KMS-11 (cell line): Measurements from ENCODE around the gene NRDC.
"Not testable (repeated sequence)": the region's sequence is repeated elsewhere in the genome, so short reads cannot be mapped to it uniquely, and the experiment has no call there.

ENCODE experiments used
- H2AFZ ChIP-seq: fragments of 200-600 bp; sonication (generic); 2 replicates; pipeline ENCODE4 v1.6.1; 2016; ENCODE audit warnings: antibody characterized with exemption, mixed run types, low read depth
- H3K27ac ChIP-seq: fragments of 200-600 bp; sonication (generic); 2 replicates; pipeline ENCODE4 v1.6.1; 2016; ENCODE audit warnings: mild to moderate bottlenecking, mixed run types
- H3K27me3 ChIP-seq: fragments of 200-600 bp; sonication (generic); 2 replicates; pipeline ENCODE4 v1.6.1; 2017; ENCODE audit warnings: mild to moderate bottlenecking, low read depth, mixed run types, moderate library complexity; ENCODE audit not compliant: insufficient read depth
- H3K36me3 ChIP-seq: fragments of 200-600 bp; sonication (generic); 2 replicates; pipeline ENCODE4 v1.6.1; 2017; ENCODE audit warnings: mild to moderate bottlenecking, mixed run types; ENCODE audit not compliant: insufficient read depth
- H3K4me1 ChIP-seq: fragments of 200-600 bp; sonication (generic); 2 replicates; pipeline ENCODE4 v1.6.1; 2016; ENCODE audit warnings: mild to moderate bottlenecking, low read depth, mixed run types; ENCODE audit not compliant: poor library complexity, severe bottlenecking
- H3K4me2 ChIP-seq: fragments of 200-600 bp; sonication (generic); 2 replicates; pipeline ENCODE4 v1.7.0; 2016; ENCODE audit warnings: mild to moderate bottlenecking, mixed run types
- H3K4me3 ChIP-seq: fragments of 200-600 bp; sonication (generic); IDR thresholded peaks from 2 replicates; pipeline ENCODE4 v1.6.1; 2017; ENCODE audit warnings: low read depth, low read length, mixed read lengths; ENCODE audit not compliant: insufficient read depth
- H3K79me2 ChIP-seq: fragments of 200-600 bp; sonication (generic); 2 replicates; pipeline ENCODE4 v1.6.1; 2016; ENCODE audit warnings: low read depth, mixed run types; ENCODE audit not compliant: insufficient read depth
- H3K9ac ChIP-seq: fragments of 200-600 bp; sonication (generic); 2 replicates; pipeline ENCODE4 v1.6.1; 2016; ENCODE audit warnings: mild to moderate bottlenecking, mixed run types
- H4K20me1 ChIP-seq: fragments of 200-600 bp; sonication (generic); 2 replicates; pipeline ENCODE4 v1.6.1; 2016; ENCODE audit warnings: mild to moderate bottlenecking, mixed run types; ENCODE audit not compliant: insufficient read depth
- TF ChIP-seq, protein P1 (sequence below): fragments of 200-600 bp; sonication (generic); conservative IDR thresholded peaks from 2 replicates; pipeline ENCODE4 v1.6.1; 2017; ENCODE audit warnings: low read depth, mild to moderate bottlenecking, antibody characterized with exemption, low read length, moderate library complexity, mixed read lengths

The NRDC gene

DNA sequence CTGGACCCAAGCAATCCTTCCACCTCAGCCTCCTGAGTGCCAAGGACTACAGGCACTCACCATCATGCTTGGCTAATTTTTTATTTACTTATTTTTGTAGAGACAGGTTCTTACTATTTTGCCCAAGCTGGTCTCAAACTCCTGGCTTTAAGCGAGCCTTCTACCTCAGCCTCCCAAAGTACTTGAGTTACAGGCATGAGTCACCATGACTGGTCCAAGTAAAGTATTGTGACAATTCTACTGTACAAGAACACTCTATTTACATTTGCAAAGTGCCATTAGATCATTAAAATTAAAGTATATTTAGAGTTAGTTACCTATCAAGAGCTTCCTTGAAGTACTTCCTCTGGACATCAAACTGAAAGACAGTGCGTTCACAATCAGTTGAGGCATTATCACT is 44.8 kb downstream of the NRDC start:
- no peak overlapping the region for H3K27ac ChIP-seq
- H3K4me3 ChIP-seq: no peak overlapping the region
- no peaks in the 10 kb centered on the region for H3K27me3 ChIP-seq
- H4K20me1 ChIP-seq: no peaks in the 10 kb centered on the region
- no peak overlapping the region for H2AFZ ChIP-seq
- H3K4me1 ChIP-seq: peaks cover 5% of the 10 kb centered on the region
- TF ChIP-seq, protein P1, sequence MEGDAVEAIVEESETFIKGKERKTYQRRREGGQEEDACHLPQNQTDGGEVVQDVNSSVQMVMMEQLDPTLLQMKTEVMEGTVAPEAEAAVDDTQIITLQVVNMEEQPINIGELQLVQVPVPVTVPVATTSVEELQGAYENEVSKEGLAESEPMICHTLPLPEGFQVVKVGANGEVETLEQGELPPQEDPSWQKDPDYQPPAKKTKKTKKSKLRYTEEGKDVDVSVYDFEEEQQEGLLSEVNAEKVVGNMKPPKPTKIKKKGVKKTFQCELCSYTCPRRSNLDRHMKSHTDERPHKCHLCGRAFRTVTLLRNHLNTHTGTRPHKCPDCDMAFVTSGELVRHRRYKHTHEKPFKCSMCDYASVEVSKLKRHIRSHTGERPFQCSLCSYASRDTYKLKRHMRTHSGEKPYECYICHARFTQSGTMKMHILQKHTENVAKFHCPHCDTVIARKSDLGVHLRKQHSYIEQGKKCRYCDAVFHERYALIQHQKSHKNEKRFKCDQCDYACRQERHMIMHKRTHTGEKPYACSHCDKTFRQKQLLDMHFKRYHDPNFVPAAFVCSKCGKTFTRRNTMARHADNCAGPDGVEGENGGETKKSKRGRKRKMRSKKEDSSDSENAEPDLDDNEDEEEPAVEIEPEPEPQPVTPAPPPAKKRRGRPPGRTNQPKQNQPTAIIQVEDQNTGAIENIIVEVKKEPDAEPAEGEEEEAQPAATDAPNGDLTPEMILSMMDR: no peak
- H3K9ac ChIP-seq: no peak overlapping the region
- H3K79me2 ChIP-seq: no peaks in the 10 kb centered on the region
- H3K36me3 ChIP-seq: 0 out of 2 replicates have a peak, but pooled peaks cover 3% of the 10 kb centered on the region
- no peak overlapping the region for H3K4me2 ChIP-seq

DNA sequence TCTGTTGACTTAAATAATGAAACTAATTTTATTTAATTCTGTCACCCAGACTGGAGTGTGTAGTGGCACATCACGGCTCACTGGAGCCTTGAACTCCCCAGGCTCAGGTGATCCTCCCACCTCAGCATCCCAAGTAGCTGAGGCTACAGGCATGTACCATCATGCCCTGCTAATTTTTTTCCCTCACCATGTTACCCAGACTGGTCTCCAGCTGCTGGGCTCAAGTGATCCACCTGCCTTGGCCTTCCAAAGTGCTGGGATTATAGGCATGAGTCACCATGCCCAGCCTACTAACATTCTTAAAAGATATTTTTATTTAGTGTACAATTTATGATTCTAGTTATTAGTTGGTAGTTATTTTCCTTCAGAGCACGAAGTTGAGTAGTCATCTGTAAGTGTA is 49.5 kb downstream of the NRDC start:
- H3K27ac ChIP-seq: no peak overlapping the region
- H3K4me3 ChIP-seq: no peak overlapping the region
- no peaks in the 10 kb centered on the region for H3K4me1 ChIP-seq
- H3K36me3 ChIP-seq: peaks cover 6% of the 10 kb centered on the region; the same call in 1 of the 2 replicates
- no peak overlapping the region for H2AFZ ChIP-seq
- H3K9ac ChIP-seq: no peak overlapping the region
- H4K20me1 ChIP-seq: no peaks in the 10 kb centered on the region
- H3K4me2 ChIP-seq: no peak overlapping the region
- no peaks in the 10 kb centered on the region for H3K79me2 ChIP-seq
- TF ChIP-seq, protein P1: no peak
- no peaks in the 10 kb centered on the region for H3K27me3 ChIP-seq

DNA sequence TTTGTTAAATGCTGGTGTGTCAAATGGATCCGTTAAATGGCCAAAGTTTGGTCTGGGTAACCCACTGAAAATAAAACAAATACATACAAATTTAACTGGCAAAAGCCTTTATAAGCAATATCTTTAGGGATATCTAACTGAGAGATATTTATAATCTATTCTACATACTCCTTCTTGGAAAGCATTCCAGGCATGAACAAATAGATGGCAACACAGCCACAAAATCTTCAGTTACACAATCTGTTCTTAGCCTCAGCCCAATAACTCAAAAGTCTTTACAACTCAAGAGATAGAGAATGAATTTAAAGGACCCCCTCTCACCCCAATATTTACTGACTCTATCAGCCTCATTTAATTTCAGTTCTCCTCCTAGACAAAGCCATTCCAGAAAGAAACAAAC is 58.7 kb downstream of the NRDC start:
- Histone ChIP-seq H3K4me1 (no peaks in the 10 kb centered on the region), H3K27ac (no peak overlapping the region), H3K36me3 (peaks cover 28% of the 10 kb centered on the region; the same call in 1 of the 2 replicates), H3K4me3 (no peak overlapping the region), H3K4me2 (no peak overlapping the region), H4K20me1 (no peaks in the 10 kb centered on the region), H3K9ac (no peak overlapping the region), H2AFZ (no peak overlapping the region), H3K79me2 (no peaks in the 10 kb centered on the region), H3K27me3 (no peaks in the 10 kb centered on the region)
- TF ChIP-seq, protein P1: no peak

DNA sequence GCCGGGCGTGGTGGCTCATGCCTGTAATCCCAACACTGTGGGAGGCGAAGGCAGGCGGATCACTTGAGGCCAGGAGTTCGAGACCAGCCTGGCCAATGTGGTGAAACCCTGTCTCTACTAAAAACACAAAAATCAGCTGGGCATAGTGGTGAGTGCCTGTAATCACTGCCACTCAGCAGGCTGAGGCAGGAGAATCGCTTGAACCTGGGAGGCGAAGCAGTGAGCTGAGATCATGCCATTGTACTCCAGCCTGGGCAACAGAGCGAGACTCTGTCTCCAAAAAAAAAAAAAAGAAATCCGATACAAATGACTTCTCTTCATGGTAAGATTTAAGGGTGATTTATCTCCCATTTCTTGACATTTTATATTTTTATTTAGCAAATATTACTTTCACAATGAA is 59.5 kb downstream of the NRDC start:
- not testable (repeated sequence) for H2AFZ ChIP-seq, H3K27me3 ChIP-seq, H3K27ac ChIP-seq, H3K4me3 ChIP-seq, H3K4me1 ChIP-seq, H3K79me2 ChIP-seq, H4K20me1 ChIP-seq, H3K9ac ChIP-seq, H3K4me2 ChIP-seq
- H3K36me3 ChIP-seq: peaks cover 29% of the 10 kb centered on the region; the same call in 1 of the 2 replicates

DNA sequence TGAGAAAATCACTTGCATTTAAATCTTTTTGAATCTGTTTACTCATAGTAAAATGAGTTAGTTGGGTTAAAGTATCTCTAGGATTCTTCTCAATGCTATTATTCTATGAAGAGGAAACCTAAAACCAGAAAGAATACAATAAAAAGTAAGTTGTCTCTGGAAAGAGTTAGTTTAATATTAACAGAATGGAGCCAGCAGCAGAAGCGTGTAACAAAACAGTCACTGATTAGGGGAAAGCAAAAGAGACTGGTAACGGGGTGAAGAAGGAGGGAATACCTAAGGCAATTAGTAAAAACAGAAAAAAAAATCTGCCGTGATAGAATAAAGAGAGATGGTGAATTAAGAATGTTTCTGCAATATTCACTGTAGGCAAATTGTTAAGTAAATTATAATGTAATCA is 60.0 kb downstream of the NRDC start:
- TF ChIP-seq, protein P1: no peak
- H3K36me3 ChIP-seq: peaks cover 26% of the 10 kb centered on the region; the same call in 1 of the 2 replicates
- no peak overlapping the region for H3K4me3 ChIP-seq
- H4K20me1 ChIP-seq: no peaks in the 10 kb centered on the region
- no peaks in the 10 kb centered on the region for H3K79me2 ChIP-seq
- H2AFZ ChIP-seq: no peak overlapping the region
- no peaks in the 10 kb centered on the region for H3K27me3 ChIP-seq
- no peaks in the 10 kb centered on the region for H3K4me1 ChIP-seq
- H3K4me2 ChIP-seq: no peak overlapping the region
- no peak overlapping the region for H3K9ac ChIP-seq
- no peak overlapping the region for H3K27ac ChIP-seq
